Left hindlimb (tissue), 1 donor: ENCODE results near the gene PAF1.

Experiments
- DNase-seq: peaks from one replicate; pipeline ENCODE4 v3.0.0-alpha.2; 2018

The PAF1 gene

DNA sequence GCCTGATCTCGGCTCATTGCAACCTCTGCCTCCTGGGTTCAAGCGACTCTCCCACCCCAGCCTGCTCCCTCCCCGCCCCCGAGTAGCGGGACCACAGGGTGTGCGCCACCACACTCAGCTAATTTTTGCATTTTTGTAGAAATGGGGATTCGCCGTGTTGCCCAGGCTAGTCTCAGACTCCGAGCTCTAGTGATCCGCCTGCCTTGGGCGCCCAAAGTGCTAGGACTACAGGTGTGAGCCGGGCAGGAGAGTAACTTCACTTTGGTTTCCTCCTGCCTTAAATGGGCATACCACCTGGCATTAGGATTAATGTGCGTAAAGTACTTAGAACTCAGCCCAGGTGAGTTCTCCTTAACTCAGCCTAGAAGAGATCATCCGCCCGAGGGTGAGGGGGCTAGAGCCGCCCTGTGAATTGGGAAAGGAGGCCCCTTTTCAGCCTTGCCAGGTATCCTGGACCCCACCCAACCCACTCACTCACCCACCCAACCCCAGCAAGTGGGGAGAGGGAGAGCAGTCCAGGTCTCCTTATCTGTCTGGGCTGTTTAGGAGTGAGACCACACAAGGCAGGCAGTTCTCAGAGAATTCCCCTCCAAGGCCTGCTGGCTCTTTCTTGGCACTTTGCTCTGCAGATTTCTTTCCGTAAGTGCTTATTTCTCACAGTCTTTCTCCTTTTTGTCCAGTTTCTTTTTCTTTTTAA lies 14.5 kb upstream of the PAF1 start:
- no peak for DNase-seq

DNA sequence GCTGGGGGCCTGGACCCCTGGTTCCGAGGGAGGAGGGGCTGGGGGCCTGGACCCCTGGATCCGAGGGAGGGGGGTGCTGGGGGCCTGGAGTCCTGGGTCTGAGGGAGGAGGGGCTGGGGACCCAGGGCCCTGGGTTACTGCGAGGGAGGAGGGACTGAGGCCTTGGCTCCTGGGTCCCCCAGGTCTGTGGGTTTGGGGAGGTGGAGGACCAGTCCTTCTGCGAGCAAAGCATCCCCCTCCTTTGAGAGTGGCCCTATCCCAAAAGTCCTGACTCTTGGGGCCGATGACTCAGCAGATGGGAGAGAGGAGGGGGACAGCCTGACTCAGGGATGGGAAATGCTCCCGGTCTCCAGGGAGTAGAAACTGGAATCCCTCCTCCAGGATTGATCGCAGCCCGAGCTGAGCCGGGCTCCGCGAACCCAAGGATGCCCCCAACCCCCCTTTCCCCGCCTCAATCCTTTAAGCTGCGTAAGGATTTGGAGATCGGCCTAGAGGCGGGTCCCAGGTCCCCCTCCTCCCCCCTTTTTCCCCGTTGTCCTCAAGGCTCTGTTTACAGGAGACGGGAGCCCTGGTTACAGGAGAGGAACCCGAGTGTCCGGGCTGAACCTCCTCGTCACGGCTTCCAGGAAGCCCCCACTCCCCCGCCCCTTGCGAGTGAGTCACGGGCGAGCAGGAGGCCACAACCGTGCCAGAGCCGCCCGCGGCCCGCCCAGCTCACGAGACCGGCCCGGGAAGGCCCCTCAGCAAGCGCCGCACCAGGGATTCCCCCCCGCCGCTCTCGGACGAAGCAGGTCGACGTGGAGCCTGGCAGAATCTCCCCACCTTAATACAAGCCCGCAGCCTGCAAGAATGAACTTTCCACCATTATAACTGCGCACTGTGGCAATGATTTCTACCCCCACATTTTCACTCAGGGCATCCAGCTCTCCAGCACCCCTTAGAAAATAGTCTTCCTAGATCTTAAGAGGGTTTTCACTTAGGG lies 12.7 kb upstream of the PAF1 start:
- DNase-seq, result peak; percentile 98

- DNase-seq, result peak; percentile 95
These were observed 11.7 kb upstream of the PAF1 start for GRCh38 chr19:39402346-39403300.

DNA sequence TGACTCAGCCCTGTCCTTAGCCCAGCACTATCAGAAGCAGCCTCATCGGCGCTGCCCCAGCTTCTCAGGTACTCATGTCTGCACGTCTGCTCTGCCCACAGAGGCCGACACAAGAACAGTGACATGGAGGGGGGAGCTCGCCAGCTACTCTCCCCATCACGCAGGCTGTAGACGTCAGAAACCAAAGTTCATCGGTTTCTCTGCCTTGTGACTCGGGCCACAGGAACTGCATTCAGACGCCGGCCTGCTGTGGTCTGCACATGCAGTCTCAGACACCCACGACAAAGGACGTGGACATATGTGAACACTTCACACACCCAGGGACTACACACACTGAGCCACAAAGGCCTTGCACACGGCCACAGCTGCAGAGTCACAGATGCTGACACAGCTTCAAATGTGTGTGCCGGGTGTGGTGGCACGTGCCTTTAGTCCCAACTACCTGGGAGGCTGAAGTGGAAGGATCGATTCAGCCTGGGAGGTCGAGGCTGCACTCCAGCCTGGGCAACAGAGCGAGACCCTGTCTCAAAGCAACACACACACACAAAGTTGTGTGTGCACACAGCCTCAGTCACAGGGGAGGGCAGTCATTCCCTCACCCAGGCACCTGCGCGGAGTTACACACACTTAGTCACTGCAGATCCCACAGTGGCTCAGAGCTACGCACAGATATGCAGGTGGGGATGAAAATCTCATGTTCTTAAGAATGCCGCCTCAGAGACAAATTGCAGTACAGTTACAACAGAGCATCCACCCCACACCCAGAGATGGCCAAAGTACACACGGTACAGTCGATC lies 10.8 kb upstream of the PAF1 start:
- DNase-seq, result no peak

GRCh38 chr19:39401070-39401548 lies 10.2 kb upstream of the PAF1 start:
- DNase-seq, result no peak

GRCh38 chr19:39400061-39400460 lies 9.2 kb upstream of the PAF1 start:
- no peak for DNase-seq

DNA sequence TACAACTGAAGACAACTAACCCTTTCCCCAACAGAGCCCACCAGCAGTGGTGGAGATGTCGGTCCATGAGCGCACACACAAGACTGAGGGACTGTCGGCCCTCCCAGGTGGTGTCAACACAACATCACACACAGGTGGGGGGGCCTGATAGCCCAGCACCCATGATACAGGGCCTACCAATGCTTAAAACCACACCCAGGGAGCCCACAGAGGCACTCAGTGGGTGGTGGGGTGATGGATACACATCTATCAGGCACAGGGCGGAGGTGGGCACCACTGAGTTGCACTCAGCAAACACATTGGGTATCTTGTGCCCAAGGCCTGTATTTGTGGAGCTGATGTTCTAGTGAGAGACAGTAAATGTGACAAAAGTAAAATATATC lies 8.8 kb upstream of the PAF1 start:
- DNase-seq, result no peak

DNA sequence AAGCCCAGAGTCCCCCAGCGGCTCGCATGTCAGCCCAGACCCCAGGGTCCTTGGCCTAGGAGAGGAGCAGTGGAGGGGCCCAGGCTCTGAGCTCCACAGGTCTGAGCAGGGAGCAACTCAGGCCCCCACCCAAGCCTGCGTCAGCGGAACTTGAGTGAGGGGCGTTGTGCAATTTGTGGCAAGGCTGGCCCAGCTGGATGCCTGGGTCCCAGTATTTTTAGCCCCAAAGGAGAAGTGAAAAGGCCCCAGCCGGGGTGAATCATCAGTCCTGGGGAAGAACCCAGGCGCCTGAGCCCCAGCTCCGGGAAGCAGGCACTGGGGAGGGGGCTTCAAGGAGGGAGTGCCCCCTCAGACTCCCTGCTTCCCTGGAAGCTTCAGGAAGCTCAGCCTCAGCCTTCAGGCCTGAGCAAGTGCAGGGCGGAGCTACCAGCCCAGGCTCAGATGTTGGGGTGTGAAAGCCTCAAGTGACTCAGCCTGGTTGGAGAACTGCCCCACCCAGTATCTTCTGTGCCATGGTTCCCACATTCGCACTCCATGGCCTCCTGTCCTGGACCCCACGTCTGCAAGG lies 7.5 kb upstream of the PAF1 start:
- no peak for DNase-seq

- DNase-seq, result peak; percentile 88
These were observed 6.7 kb upstream of the PAF1 start for GRCh38 chr19:39397360-39398296.

DNA sequence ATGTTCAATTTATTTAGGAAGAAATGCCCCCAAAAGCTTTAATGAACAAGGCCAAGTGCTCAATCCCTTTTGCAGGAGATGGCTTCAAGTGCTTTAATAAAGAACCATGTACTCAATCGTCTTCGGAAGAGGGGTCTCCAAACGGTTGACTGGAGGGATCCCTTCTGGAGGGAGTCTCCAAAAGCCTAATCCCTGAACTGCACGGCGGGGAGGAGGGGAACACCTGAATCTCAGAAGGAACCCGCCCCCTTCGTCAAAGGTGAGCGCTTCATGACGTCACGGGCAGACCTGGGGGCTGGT lies 505 bp downstream of the PAF1 start:
- DNase-seq, result no peak

- DNase-seq, result no peak
These were observed 1.1 kb downstream of the PAF1 start for GRCh38 chr19:39389631-39390414.

- no peak for DNase-seq
These were observed 2.2 kb downstream of the PAF1 start for GRCh38 chr19:39388657-39389056.

DNA sequence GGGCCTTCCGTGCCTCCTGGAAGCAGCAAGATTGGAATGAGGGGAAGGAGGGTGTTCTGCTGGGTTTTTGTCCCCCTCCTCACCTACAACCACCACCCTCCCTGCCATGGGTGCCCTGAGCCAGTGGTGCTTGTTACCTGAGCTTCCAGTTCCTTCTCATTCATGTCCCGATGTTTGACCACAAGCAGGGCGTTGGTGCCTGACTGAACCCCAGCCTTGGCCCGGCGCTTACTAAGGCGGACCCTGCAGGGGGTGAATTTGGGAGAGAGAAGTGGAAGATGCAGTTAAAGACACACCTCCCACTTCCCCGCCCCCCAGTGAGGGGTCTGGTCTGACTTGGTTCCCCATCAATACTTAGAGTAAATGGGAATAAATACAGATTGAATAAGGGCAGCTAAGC lies 4.3 kb downstream of the PAF1 start:
- DNase-seq, result no peak

GRCh38 chr19:39385629-39386411 lies 5.1 kb downstream of the PAF1 start:
- DNase-seq, result no peak

DNA sequence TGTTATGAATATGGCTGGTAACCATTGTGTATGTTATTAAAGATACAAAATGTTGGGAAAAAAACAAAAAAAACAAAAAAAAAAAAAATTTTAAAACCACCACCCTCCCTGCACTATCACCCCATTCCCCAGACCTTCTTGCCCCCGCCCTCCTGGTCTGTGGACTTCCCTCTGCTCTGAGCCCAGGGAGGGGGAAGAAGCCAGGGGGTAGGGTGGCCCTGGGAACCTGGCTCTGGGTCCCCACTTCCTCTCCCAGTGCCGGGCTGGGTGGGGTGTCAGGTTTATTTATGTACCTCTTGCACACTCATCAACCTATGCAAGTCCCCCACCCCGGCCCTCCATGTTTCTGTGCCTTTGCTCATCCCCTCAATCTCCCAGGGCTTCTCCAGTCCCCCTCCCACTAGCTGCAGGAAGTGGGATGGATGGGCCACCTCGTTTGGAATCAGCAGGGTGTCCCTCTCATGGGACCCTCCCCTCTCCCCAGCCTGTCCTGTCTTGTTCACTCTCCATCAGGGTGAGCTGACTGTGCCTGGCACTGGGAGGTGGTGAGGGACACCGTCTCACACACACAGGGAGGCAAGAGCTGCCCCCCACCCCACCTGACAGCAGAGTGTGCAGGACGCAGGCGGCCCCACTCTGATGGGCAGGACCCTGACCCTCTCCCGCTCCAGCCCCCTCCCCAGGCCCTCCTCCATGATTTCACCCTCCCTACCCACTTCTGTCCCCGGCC lies 5.9 kb downstream of the PAF1 start:
- peak; percentile 29 for DNase-seq

GRCh38 chr19:39382991-39383828 lies 7.7 kb downstream of the PAF1 start:
- no peak for DNase-seq

DNA sequence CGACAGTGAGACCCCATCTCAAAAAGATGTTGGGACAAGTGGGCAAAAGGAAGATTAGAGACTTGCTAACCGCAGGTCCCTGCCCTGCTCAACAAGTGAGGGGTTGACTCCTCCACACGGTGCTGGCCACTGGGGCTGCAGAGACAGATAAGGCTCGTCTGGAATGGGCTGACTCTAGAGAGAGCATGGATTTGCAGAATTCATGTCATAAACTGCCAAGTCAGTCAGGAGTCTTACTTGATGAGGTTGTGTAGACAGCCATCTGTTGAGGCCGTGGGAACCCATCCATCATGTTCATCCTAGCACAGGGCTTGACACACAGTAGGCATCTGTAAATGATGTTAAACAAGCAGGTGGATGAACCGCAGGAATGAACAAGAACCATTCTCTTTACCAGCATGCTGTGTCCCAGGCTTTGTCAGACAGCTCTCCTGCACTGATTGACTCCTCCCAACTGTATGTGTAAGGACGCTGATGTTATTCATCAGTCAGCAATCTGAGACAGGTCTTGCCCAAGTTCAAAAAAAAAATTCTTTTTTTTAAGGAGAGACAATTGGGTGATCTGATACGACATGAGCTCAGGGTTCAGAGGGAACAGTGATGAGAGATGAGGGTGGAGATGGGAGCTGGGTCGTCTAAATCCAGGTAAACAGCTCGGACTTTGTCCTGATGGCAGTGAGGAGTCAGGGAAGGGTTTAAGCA lies 8.8 kb downstream of the PAF1 start:
- no peak for DNase-seq
